Breast epithelium (tissue), 4 donors: Measurements from ENCODE around the gene HIBCH. TPM values are rescaled to one million over a fixed set of nuclear protein-coding genes. Genes with fewer than 3 reads are reported as not detected.
"Not testable (repeated sequence)": the region's sequence is repeated elsewhere in the genome, so short reads cannot be mapped to it uniquely, and the experiment has no call there.

Source experiments
- DNase-seq, 2 donors: peaks; one replicate each; pipeline ENCODE4 v3.0.0-alpha.2; 2019; ENCODE audit warnings: low spot score in 2 of 2
- H3K27ac ChIP-seq, 2 donors: fragments of 200-600 bp; sonication (generic) in 1 of 2; one replicate each; pipeline ENCODE4 v1.5.1; 2016 to 2019; ENCODE audit warnings: mild to moderate bottlenecking in 1 of 2
- H3K27me3 ChIP-seq, 2 donors: fragments of 200-600 bp; sonication (generic) in 1 of 2; one replicate each; pipeline versions ENCODE4 v1.5.1 to v1.6.0; 2017 to 2019; ENCODE audit warnings: control low read depth in 1 of 2, mild to moderate bottlenecking in 1 of 2
- H3K36me3 ChIP-seq: fragments of 200-600 bp; one replicate; pipeline ENCODE4 v1.5.1; 2019
- H3K4me1 ChIP-seq, 2 donors: fragments of 200-600 bp; sonication (generic); one replicate each; pipeline ENCODE4 v1.5.1; 2016 to 2019; ENCODE audit warnings: control low read depth in 1 of 2
- H3K4me3 ChIP-seq, 3 donors: fragments of 200-600 bp; sonication (generic); 1 replicate in 2 of 3; 2 replicates in 1 of 3; pipeline ENCODE4 v1.5.1; 2016 to 2019; ENCODE audit warnings: mild to moderate bottlenecking in 3 of 3, moderate library complexity in 2 of 3
- H3K9me3 ChIP-seq, 2 donors: fragments of 200-600 bp; sonication (generic) in 1 of 2; one replicate each; pipeline ENCODE4 v1.5.1; 2016 to 2019; ENCODE audit warnings: control low read depth in 1 of 2
- CTCF ChIP-seq, 3 donors: fragments of 450-650 bp; IDR thresholded peaks; one replicate each; pipeline ENCODE4 v1.5.1; 2016 to 2017; ENCODE audit warnings: antibody characterized with exemption in 3 of 3, mild to moderate bottlenecking in 3 of 3, moderate library complexity in 3 of 3
- POLR2A ChIP-seq: fragments of 450-650 bp; IDR thresholded peaks from one replicate; pipeline ENCODE4 v1.6.1; 2016; ENCODE audit warnings: antibody characterized with exemption, mild to moderate bottlenecking, moderate library complexity
- POLR2AphosphoS5 ChIP-seq, 3 donors: sonication (generic); formaldehyde crosslinking; IDR thresholded peaks; one replicate each; pipeline ENCODE4 v1.6.1; 2017; ENCODE audit warnings: antibody characterized with exemption in 3 of 3
- intact Hi-C: fragments of 100-400 bp; cut with DNase I; formaldehyde crosslinking; loops from one replicate; pipeline ENCODE4 v1.15.1; 2023; ENCODE audit warnings: low total_unique reads
- total RNA-seq, 3 donors: library from RNA; depleted of rRNA; stranded (reverse); fragments of >200 nt; gene quantifications; one replicate each; pipeline ENCODE4 v1.1.0, GENCODE V29; 2016

Gene HIBCH
- total RNA-seq, 3 donors from 2014 or later = 22.2 to 31.8 (median 22.9) TPM

GRCh38 chr2:190338453-190338852, 18.8 kb upstream of the HIBCH start:
- H3K4me1 ChIP-seq = no peaks in the 10 kb centered on the region
- no peak for DNase-seq
- no peak overlapping the region for H3K4me3 ChIP-seq
- no peaks in the 10 kb centered on the region for H3K9me3 ChIP-seq
- H3K36me3 ChIP-seq = no peaks in the 10 kb centered on the region
- TF ChIP-seq POLR2AphosphoS5 (IDR thresholded peaks at IDR 0.05) = no peak
- TF ChIP-seq POLR2A = no peak
- TF ChIP-seq CTCF (IDR thresholded peaks at IDR 0.05) = no peak
- H3K27me3 ChIP-seq = no peaks in the 10 kb centered on the region
- intact Hi-C loops = no loop called here
- no peak overlapping the region for H3K27ac ChIP-seq

DNA sequence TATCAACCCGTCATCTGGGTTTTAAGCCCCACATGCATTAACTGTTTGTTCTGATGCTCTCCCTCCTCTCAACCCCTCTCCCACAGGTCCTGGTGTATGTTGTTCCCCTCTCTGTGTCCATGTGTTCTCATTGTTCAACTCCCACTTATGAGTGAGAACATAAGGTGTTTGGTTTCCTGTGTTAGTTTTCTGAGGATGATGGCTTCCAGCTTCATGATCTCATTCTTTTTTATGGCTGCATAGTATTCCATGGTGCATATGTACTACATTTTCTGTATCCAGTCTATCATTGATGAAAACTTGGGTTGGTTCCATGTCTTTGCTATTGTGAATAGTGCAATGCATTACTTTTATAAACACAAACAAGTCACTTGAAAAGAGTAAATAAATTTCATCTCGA, 16.8 kb upstream of the HIBCH start:
- Histone ChIP-seq H3K4me1 (no peaks in the 10 kb centered on the region), H3K9me3 (no peaks in the 10 kb centered on the region), H3K4me3 (no peak overlapping the region), H3K36me3 (no peaks in the 10 kb centered on the region), H3K27ac (no peak overlapping the region), H3K27me3 (no peaks in the 10 kb centered on the region)
- no peak for DNase-seq
- intact Hi-C loops = no loop called here
- TF ChIP-seq POLR2A (no peak), POLR2AphosphoS5 (IDR thresholded peaks at IDR 0.05) (no peak), CTCF (IDR thresholded peaks at IDR 0.05) (no peak)

- intact Hi-C loops = not testable (repeated sequence)
These were observed 16.0 kb upstream of the HIBCH start for GRCh38 chr2:190335584-190335983.

DNA sequence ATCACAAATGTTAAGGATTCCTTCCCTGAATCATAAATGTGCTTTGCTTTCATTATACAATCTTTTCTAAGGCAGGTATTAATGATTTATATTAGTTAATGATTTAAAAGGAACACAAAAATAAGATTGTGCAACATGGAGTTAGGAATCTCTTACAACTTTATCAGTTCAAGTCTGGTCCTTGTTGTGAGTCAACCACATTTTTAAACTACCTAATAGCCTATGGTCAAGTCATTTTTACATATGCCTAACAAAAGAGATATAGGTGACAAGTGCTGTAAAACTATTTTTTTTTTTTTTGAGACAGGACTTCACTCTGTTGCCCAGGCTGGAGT, 15.6 kb upstream of the HIBCH start:
- H3K27ac ChIP-seq = no peak overlapping the region
- intact Hi-C loops = no loop called here

More at GRCh38 chr2:190335584-190335983, 16.0 kb upstream of the HIBCH start:
- DNase-seq, H3K27ac ChIP-seq, H3K36me3 ChIP-seq, H3K27me3 ChIP-seq, H3K9me3 ChIP-seq, H3K4me3 ChIP-seq, H3K4me1 ChIP-seq: not testable (repeated sequence)

GRCh38 chr2:190334479-190335224, 15.0 kb upstream of the HIBCH start:
- H3K9me3 ChIP-seq = no peaks in the 10 kb centered on the region
- no peaks in the 10 kb centered on the region for H3K27me3 ChIP-seq
- no peaks in the 10 kb centered on the region for H3K4me1 ChIP-seq
- H3K27ac ChIP-seq = no peak overlapping the region
- intact Hi-C loops = no loop called here
- no peak for TF ChIP-seq POLR2AphosphoS5 (IDR thresholded peaks at IDR 0.05)
- TF ChIP-seq POLR2A = no peak
- TF ChIP-seq CTCF (IDR thresholded peaks at IDR 0.05) = no peak
- no peaks in the 10 kb centered on the region for H3K36me3 ChIP-seq
- DNase-seq = no peak
- no peak overlapping the region for H3K4me3 ChIP-seq

More for the DNA sequence above, 15.6 kb upstream of the HIBCH start:
- Histone ChIP-seq H3K36me3 (no peaks in the 10 kb centered on the region), H3K4me3 (no peak overlapping the region), H3K4me1 (no peaks in the 10 kb centered on the region), H3K27me3 (no peaks in the 10 kb centered on the region), H3K9me3 (no peaks in the 10 kb centered on the region)
- TF ChIP-seq CTCF (IDR thresholded peaks at IDR 0.05) (no peak), POLR2AphosphoS5 (IDR thresholded peaks at IDR 0.05) (no peak), POLR2A (no peak)
- DNase-seq = no peak
